ENCODE measurements around the gene ADCY1.

GRCh38 chr7:45575501-45576248 lies 1.5 kb downstream of the ADCY1 start:
- TF ChIP-seq CTCF (IDR thresholded peaks at IDR 0.05) (no peak), POLR2A (IDR thresholded peaks at IDR 0.05) (no peak)

All from Peyer's patch (tissue), 4 donors.